PC-9 (cell line): Measurements from ENCODE around the gene RADIL.

Source experiments
- EZH2 ChIP-seq: fragments of 200-600 bp; sonication (generic); IDR thresholded peaks from 2 replicates; pipeline ENCODE4 v1.8.0; 2017; ENCODE audit warnings: antibody characterized with exemption, low read depth
- TF ChIP-seq, protein P1 (sequence below): fragments of 200-600 bp; sonication (generic); conservative IDR thresholded peaks from 2 replicates; pipeline ENCODE4 v1.6.1; 2017; ENCODE audit warnings: mixed run types, antibody characterized with exemption, mild to moderate bottlenecking, moderate library complexity

DNA sequence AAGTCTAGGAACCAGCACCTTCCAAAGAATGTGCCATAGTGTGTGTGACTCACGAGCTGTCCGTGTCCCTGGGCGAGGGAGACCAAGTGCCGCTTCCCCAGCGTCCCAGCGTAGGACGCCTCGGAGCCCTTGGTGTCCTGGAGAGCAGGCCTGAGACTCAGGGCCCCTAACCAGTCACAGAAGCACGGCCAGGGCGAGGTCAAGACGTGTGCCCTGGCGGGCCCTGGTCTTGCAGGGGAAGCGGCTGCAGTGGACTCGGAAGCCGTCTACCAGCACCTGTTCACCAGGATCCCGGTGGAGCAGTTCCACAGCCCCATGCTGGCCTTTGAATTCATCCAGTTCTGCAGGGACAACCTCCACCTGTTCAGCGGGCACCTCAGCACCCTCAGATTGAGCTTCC lies 97.5 kb downstream of the RADIL start:
- TF ChIP-seq, protein P1, sequence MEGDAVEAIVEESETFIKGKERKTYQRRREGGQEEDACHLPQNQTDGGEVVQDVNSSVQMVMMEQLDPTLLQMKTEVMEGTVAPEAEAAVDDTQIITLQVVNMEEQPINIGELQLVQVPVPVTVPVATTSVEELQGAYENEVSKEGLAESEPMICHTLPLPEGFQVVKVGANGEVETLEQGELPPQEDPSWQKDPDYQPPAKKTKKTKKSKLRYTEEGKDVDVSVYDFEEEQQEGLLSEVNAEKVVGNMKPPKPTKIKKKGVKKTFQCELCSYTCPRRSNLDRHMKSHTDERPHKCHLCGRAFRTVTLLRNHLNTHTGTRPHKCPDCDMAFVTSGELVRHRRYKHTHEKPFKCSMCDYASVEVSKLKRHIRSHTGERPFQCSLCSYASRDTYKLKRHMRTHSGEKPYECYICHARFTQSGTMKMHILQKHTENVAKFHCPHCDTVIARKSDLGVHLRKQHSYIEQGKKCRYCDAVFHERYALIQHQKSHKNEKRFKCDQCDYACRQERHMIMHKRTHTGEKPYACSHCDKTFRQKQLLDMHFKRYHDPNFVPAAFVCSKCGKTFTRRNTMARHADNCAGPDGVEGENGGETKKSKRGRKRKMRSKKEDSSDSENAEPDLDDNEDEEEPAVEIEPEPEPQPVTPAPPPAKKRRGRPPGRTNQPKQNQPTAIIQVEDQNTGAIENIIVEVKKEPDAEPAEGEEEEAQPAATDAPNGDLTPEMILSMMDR = no peak
- no peak for TF ChIP-seq EZH2
